Measurements from ENCODE around the gene RNF31. TPM values are rescaled to one million over a fixed set of nuclear protein-coding genes. Genes with fewer than 3 reads are reported as not detected.

Gene RNF31
- total and polyA plus RNA-seq, 9 donors: 19.2 to 74.4 (median 52.3) TPM

DNA sequence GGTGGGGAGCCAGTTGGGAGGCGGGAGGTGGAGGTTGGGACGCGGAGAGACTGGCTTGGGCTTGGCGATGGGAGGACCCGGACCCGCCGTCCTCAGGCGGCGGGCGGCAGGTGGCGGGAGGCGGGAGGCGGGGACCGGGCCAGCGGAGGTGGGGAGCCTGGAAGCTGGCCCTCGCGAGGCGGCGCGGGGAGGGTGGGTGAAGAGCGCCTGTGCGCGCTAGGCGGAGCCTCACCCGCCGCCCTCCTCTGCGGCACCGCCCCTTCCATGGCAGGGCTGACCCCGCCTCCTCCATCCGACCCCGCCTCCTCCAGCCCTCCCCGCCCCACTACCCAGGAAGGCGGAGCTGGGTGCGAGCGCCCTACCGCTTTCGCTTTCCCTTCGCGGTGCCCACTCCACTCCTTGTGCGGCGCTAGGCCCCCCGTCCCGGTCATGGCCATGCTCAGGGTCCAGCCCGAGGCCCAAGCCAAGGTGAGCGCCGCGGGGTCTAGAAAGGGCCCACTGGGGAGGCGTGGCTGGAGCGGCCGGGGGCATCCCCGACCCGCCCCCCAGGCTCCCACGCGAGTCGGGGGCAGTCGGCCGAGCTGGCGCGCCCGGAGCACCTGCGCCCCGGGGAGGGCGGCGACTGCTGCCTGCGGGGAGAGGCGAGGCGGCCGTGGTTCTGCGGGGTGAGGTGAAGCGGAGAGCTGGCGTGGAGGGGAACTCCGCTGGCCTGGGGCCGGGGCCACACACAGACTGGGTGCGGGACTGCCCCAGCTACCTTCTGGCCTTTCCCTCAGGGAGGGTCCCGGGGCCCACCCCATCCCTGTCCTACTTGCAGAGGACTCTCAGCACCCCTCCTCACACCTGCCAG lies 11.2 kb upstream of the RNF31 start, which contains the start of gene PSME1:
Gene PSME1, plus strand, starts transcription at position 361 of the 850 bp plus-strand sequence. Its CDS starts 69 bp downstream, at position 430.
- peaks cover 11% of the 10 kb centered on the region for H3K4me1 ChIP-seq (ENCODE audit: insufficient read depth)
- no peaks in the 10 kb centered on the region for H3K9me3 ChIP-seq
- intact Hi-C loops (cut with DNase I): no loop called here
- TF ChIP-seq CTCF (IDR thresholded peaks at IDR 0.05) (no peak), POLR2A (IDR thresholded peaks at IDR 0.05) (peak; percentile 66), EP300 (IDR thresholded peaks at IDR 0.05) (no peak)
- H3K36me3 ChIP-seq: no peaks in the 10 kb centered on the region
- no peaks in the 10 kb centered on the region for H3K27me3 ChIP-seq
- peak; percentile 94 to 96 (median 95) for DNase-seq
- peak within 1 kb of the TSS; percentile 88 to 92 for H3K27ac ChIP-seq
- 0 to 2% (median 0%) methylated on average over 39 to 75 of the region's 75 CpGs for WGBS, 3 donors
- H3K4me3 ChIP-seq: peak within 1 kb of the TSS; percentile 83

- H3K9me3 ChIP-seq: no peaks in the 10 kb centered on the region
- peak in 1 of 5 donors; percentile 40 for DNase-seq
- H3K4me1 ChIP-seq (ENCODE audit: insufficient read depth): peaks cover 11% of the 10 kb centered on the region
- peak overlapping the region; percentile 88 to 92 for H3K27ac ChIP-seq
- no peaks in the 10 kb centered on the region for H3K27me3 ChIP-seq
- peak overlapping the region; percentile 83 for H3K4me3 ChIP-seq
- no peaks in the 10 kb centered on the region for H3K36me3 ChIP-seq
- intact Hi-C loops (cut with DNase I): no loop called here
- TF ChIP-seq CTCF (IDR thresholded peaks at IDR 0.05): no peak
- no peak for TF ChIP-seq POLR2A (IDR thresholded peaks at IDR 0.05)
- TF ChIP-seq EP300 (IDR thresholded peaks at IDR 0.05): no peak
- WGBS, 3 donors: 27 to 32% (median 30%) methylated on average over 13 of the region's 13 CpGs
Observed at GRCh38 chr14:24136684-24137528, 10.4 kb upstream of the RNF31 start.

DNA sequence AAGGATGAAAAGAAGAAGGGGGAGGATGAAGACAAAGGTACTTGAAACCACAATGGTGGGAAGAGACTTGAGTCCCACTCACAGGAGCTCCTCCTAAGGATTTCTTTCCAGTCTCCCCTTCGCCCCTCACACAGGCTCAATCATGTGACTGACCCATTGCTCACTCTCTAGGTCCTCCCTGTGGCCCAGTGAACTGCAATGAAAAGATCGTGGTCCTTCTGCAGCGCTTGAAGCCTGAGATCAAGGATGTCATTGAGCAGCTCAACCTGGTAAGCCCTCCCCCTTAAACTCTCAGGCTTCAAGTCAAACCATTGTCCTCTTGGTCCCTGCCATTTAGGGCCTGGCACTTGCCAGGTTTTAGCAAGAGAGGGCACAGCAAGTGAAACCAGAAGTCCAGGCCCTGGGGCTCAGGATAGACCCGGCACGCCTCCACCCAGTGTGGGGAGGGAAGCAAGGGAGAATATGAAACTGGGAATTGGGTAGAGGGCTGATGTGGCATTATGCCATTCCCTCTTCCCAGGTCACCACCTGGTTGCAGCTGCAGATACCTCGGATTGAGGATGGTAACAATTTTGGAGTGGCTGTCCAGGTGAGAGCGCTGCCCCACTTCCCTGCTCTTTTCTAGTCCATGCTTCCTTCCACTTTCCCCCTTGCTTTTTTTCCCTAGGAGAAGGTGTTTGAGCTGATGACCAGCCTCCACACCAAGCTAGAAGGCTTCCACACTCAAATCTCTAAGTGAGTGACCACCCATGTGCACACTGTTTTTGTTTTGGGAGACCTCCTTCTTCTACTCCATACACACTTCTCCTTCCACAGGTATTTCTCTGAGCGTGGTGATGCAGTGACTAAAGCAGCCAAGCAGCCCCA lies 9.5 kb upstream of the RNF31 start:
- no peak for DNase-seq
- peaks cover 11% of the 10 kb centered on the region for H3K4me1 ChIP-seq (ENCODE audit: insufficient read depth)
- WGBS, 3 donors: 80 to 84% (median 82%) methylated on average over 8 of the region's 8 CpGs
- no peaks in the 10 kb centered on the region for H3K9me3 ChIP-seq
- intact Hi-C loops (cut with DNase I): no loop called here
- H3K27ac ChIP-seq: peak overlapping the region in 1 of 2 donors; percentile 88
- H3K4me3 ChIP-seq: no peak overlapping the region
- TF ChIP-seq EP300 (IDR thresholded peaks at IDR 0.05) (no peak), POLR2A (IDR thresholded peaks at IDR 0.05) (no peak), CTCF (IDR thresholded peaks at IDR 0.05) (no peak)
- H3K27me3 ChIP-seq: no peaks in the 10 kb centered on the region
- no peaks in the 10 kb centered on the region for H3K36me3 ChIP-seq

All from ovary (tissue), 9 donors.